Activated T-cell treated with anti-CD3 and anti-CD28 coated beads for 4 hours (primary cell): ENCODE measurements around the gene SLC9A9.
"Not testable (repeated sequence)": the region's sequence is repeated elsewhere in the genome, so short reads cannot be mapped to it uniquely, and the experiment has no call there.

Experiments used
- DNase-seq: peaks from one replicate; pipeline ENCODE4 v3.0.0-alpha.2; 2020

The SLC9A9 gene

DNA sequence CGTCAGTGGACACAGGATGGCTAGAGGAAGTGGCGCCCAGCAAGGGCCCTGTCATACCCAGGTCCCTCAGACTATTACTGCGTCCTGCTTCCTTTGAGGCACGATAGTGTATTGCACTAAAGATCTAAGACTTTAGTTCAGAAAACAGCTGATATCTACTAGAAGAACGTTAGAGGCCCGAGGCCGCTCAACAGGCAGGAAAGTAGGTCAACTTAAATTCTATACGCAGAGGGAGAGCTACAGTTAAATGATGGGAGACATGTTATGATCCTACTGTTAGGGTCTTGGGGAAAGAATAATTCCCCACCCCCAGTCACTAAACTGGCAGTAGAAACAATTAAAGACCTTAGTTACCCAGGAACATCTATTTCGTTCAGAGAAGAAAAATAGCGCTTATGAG, 410.9 kb downstream of the SLC9A9 start:
- no peak for DNase-seq

DNA sequence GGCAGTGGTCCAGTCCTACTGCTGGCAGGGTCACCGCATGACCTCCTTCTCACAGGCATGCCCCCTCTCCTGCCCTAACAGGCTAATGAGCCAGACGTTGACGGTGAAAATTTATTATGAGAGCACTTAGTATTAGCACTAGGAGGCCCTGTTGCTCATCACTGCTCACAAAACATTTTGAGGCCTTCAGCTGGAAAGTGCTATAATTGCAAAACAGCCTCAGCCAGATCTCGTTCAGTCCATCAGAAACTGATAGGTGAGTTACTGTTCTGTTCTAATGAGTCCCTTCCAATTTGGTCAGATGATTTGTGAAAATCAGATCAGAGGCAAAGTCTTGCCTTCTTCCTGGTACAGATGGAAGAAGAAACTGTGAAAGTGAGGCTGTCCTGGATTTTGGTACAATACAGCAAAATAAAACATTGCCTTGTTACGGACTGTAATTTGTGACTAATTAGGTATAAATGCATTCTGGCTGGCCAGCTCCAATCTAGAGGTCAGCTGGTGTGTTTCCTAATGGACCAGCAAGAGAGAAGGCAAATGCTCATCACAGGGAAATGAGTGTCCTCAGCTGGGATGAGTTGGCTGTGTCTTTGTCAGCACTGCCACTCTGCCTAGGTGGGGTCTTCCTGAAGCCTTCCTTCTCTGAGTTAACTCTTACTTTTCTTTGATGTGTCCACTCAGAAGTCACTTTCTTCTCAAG, 411.9 kb downstream of the SLC9A9 start:
- DNase-seq, result no peak

DNA sequence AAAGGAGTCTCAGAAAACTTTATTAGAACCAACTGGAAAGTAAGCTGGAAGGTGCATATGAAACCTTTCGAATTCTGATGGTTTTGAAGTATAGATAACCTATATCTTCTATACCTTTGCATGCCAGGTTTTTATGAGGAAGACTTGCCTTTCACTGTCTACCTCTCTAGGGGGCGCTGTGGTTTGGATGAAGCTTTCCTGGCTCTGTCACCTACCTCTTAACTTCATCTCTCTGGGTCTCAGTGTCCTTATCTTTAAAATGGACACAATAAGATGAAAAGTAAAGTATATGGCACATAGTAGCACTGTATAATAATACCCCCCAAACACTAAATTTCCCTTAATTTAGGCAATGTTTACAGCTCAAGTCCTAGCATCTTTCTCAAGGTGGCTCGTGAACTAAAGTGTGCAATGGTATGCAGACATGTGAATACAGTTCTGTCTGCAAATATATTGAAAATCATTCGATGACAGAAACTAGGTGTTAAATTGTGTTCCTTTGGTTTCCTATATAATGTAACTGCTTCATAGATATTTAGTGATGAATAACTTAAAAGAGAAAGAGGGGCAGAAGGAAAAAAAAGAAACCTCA, 414.4 kb downstream of the SLC9A9 start:
- DNase-seq, result no peak

DNA sequence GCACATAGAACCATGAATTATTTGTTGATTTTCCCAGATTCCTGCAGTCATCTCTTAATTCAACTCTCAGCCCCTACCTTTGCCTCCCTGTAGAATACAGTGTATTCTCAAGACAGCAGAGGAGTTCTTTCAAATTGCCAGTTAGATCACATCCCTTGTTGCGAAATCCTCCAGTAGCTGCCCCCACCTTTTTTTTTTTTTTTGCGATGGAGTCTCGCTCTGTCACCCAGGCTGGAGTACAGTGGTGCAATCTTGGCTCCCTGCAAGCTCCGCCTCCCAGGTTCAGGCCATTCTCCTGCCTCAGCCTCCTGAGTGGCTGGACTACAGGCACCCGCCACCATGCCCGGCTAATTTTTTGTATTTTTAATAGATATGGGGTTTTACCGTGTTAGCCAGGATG, 417.0 kb downstream of the SLC9A9 start:
- DNase-seq, result not testable (repeated sequence)

DNA sequence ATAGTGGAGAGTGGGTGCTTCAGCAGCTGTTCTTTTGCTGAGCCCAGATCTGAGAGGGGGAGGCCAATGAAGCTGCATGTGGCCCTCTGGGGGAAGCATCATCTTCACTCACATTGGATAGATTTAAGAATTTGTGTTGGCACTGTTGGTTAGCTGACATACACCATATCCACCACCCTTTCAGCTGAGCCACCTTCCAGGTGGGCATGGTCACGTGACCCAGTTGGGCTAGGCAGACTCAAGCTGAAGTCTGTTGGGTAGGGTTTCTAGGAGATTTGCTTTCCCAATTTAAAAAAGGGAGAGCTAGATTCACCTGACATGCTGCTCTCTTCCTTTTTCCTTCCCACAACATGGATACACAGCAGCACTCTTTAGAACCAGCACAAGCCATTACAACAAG, 417.7 kb downstream of the SLC9A9 start:
- no peak for DNase-seq

DNA sequence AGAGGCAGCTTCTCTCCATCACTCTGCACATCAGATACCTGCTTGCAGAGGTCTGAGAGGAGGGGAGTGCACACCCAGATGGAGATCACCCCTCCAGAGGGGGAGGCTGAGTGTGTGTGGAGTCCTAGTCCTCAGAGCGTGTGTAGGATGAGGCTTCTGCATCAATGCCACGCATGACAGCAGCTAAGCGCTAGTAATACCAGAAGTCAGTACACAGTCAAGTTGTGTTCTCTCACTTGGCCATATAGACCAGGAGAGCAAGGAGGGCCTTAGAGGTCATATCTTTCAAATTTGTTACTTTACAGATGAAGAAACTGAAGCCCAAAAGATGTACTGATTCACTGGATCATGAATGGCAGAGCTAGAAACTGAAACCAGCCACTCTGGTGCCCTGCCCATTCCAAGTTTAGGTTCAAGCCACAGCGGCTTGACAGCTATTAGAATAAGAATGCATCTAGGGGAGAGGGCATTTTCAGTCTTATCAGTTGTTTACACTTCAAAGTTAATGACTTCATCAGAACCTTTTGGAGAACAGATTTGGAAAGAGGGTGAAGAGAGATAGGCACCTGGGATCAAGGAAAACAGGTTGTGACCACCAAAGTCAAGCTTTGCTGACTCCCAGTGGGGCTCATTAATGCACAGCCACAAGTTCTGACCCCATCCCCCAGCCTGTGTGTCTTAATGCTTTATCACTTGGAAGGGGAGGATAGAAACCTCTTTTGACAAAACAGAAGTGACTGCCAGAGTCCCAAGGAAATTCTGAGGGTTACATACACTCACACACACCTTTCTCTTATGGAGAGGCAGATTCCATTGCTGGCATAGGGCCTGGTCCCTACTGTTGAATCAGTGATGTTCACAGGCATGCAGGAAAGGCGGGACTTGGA, 418.4 kb downstream of the SLC9A9 start:
- no peak for DNase-seq

DNA sequence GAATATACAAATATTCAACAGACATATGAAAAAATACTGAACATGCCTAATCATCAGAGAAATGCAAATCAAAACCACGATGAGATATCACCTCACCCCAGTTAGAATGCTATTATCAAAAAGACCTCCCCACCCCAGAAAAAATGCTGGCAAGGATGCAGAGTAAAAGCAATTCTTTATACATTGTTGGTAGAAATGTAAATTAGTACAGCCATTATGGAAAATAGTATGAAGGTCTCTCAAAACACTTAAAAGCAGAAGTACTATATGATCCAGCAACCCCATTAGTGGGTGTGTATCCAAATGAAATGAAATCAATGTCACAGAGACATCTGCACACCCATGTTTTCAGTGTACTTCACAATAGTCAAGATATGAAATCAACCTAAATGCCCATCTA, 420.0 kb downstream of the SLC9A9 start:
- DNase-seq, result no peak

DNA sequence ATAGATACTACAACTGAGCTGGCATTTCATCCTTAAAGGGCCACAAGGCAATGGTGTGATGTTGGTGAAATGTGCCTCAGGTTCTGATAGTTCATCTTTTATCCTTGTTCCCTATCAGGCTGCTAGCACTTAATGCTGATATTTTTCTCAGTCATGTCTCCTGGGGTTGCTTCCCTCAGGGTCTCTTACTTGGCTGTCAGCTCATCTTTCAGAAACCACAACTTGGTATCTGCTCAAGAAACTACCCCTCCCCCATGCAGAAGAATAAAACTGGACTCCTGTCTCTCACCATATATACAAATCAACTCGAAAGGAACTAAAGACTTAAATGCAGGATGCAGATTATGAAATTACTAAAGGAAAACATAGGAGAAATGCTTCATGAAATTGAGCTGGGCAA, 420.6 kb downstream of the SLC9A9 start:
- DNase-seq, result no peak

DNA sequence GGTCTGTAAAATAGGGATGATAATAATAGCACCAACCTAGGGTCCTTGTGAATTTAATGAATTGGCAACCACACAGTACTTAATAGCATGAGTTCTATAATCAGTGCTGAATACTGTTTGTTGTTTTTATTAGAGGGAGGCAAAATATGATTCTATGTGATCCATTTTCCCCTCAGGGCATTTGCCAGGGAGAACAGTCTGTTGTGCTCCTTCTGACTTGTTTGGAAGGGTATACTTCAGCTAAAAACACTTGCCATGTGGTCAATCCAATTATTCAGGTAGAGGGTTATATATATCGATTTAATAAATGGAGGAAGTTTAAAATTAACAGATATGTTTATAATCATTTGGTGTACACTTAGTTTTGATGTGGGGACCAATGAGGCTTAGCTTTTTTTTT, 423.4 kb downstream of the SLC9A9 start:
- DNase-seq, result no peak

DNA sequence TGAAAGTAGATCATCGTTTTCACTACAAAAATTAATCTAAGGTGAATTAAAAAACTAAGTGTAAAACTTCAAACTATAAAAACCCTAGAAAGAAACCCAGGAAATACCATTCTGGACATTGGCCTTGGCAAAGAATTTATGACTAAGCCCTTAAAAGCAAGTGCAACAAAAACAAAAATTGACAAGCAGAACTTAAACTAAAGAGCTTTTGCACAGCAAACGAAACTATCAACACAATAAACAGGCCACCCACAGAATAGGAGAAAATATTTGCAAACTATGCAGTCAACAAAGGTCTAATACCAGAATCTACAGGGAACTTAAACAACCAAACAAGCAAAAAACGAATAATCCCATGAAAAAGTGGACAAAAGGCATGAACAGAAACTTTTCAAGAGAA, 426.7 kb downstream of the SLC9A9 start:
- DNase-seq, result no peak

DNA sequence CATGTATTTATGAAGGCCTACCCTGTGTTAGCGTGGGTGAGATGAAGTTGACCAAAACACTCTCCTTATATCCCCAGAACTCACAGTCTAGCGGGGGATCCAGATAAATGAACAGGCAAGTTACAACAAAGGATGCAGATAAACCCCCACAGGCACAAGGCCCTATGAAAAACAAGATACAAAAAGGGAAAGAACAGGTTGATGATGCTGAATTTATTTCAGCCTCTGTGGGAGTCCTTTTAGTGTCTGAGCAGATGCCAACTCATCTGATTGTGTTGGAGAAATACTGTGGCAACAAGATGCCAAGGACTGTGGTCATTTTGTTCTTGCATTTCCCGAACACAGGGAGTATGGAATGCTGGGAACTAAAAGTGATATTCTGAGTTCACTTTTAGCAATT, 428.7 kb downstream of the SLC9A9 start:
- DNase-seq, result no peak

DNA sequence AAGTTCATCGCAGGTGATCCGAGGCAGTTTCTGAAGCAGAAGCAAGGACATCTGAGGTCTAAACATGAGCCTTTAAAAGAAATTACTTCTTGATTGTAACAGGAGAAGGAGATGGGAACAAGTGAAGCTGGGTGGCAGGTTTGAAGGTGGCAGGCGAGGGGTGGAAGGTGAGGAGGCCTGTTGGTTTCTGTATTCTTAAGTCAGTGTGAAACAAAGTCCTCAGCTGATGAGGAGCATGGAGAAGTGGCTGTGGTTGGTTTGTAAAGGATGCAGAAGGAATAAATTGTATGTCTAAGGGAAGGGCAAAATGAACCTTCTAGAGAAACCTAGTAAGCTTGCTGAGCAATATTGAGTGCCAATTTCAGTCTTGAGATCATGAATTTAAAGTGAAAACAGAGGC, 429.9 kb downstream of the SLC9A9 start:
- DNase-seq, result no peak

DNA sequence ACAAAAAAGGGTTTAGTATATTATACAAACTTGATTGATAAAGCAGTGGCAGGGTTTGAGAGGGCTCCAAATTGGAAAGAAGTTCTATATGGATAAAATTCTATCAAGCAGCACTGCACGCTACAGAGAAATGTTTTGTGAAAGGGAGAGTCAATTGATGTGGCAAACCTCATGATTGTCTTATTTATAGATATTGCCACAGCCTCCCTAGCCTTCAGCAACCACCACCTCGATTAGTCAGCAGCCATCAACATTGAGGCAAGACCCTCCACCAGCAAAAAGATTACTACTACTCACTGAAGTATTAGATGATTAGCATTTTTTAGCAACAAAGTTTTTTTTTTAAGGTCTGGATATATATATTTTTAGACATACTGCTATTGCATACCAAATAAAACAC, 432.0 kb downstream of the SLC9A9 start:
- no peak for DNase-seq

DNA sequence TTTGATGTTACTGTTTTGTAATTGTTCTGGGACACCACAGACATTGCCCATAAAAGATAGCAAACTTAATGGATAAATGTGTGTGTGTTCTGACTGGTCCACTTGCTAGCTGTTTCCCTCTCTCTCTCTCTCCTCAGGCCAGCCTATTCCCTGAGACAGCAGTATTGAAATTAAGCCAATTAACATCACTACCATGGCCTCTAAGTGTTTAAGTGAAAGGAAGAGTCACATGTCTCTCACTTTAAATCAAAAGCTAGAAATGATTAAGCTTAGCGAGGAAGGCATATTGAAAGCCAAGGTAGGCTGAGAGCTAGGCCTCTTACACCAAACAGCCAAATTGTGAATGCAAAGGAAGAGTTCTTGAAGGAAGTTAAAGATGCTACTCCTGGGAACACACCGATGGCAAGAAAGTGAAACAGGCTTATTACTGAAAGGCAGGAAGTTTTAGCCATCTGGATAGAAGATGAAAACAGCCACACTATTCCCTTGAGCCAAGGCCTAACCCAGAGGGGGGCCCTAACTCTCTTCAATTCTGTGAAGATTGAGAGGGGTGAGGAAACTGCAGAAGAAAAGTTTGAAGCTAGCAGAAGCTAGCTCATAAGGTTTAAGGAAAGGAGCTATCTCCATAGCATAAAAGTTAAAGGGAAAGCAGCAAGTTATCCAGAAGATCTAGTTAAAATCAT, 433.6 kb downstream of the SLC9A9 start:
- DNase-seq, result no peak

DNA sequence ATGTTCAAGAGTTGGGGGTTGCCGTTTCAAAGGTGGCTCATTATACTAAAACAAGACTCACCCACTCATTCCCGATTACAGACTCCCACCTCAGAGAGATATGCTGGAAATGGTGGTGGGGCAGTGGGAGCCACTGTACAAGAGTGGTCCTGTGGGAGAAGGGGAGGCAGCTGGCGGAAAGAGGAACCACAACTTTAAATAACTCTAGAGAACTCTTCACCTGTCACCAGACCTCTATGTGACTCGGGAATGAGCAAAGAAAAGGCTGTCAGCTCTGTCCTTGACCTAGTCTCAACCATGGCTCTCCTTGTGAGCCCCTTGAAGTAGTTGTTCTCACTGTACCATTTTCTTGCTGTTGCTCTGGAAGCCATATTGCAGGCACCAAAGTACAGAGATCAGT, 434.9 kb downstream of the SLC9A9 start:
- DNase-seq, result no peak

DNA sequence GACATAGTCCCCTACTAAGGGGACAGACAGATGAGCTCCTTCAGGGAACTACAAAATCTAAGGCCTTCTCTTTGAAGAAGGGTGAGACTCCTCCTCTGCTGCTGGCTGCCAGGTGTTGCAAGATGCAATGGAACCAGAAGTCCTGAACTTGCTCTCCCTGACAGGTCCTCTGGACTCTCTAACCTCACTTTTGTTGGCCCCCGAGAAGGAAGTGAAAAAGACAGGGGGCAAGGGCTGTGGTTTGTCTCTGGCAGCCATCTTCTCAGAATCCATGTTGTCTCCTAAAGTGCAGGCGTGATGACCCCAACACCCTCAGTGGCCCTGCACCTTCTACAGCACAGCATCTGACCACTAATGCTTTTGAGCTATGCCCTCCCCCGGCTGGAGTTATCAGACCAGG, 436.2 kb downstream of the SLC9A9 start:
- DNase-seq, result no peak

DNA sequence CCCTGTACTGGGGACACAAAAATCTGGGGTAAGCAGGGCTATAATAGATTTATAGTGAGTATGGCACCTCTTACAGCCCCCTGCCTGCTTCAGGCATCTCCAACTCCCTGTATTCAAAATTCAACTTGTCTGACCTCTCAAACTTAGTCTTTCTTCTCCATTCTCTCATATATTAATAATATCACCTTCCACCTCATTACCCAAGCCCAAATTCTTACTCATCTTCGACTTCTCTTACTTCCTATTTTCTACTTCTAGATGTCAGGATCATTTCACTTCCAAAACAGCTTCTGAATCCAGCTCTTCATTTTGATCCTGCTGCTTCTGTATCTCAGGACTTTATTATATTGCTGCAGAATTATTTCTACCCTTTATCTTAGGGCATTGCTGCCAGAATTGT, 438.0 kb downstream of the SLC9A9 start:
- DNase-seq, result no peak

DNA sequence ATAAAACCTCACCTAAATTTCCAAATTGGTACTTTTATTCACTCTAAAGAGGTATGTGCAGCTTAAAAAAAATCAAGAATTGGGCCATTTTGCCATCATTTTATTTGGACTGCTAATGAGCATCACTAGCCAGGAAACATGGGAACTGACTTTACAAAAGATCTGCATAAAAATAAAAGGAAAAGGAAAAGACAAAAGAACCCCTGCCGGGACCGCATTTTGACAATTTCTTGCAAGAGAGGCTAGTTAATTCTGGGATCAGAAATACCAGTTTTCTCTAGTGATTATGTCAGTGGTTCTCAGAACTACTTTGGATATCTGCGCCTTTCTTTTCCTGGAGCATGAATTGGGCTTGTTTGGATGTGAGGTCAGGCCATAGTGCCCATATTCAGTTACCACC, 439.5 kb downstream of the SLC9A9 start:
- DNase-seq, result no peak

DNA sequence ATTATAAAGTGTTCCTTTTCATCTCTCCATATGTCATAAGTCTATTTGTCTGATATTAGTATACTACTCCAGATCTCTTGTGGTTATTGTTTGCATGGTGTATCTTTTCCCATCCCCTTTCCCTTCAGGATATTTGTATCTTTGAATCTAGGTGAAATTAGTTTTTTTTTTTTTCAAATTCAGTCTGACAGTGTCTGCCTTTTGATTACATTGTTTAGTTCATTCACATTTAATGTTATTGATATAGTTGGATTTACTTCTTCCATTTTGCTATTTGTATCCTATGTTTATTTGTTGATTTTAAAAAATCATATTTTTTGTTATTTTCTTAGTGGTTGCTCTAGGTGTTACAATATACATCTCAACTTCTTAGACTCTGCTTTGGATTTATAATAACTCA, 445.7 kb downstream of the SLC9A9 start:
- no peak for DNase-seq

DNA sequence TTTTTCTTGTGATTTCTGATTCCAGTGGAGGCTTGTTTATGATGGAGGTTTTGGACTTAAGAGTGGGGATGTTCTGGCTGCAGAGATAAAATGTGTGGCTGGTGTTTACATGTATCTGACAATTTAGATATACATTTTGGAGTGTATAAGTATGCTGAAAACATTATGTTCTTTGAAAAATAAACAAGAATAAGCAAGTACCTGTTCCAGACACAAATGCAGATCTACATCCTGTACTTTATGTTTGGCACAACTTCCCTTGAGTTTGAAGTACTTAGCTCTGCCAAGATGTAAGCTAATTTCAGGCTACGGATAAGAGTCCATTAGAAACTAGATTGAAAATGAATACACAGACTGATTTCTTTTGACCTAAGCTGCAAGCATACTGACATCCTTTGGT, 451.5 kb downstream of the SLC9A9 start:
- DNase-seq, result no peak

DNA sequence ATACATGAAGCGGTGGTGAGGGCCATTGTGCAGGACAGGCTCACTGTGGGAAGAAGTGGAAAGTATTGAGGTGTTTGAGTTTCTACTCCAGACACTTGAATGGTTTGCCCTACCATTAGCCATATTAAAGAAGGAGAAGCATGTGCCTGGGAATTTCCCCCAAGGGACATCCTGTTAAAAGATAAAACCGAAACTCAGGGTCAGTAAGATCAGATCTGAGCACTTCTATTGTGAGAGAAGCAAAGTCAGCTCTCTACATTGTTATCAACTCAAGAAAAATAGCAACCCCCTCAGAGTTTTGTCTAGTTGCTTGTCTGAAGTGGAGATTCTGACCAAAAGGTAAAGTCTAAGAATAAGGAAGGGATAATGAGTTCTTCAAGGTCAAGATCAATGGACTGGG, 458.9 kb downstream of the SLC9A9 start:
- DNase-seq, result no peak

DNA sequence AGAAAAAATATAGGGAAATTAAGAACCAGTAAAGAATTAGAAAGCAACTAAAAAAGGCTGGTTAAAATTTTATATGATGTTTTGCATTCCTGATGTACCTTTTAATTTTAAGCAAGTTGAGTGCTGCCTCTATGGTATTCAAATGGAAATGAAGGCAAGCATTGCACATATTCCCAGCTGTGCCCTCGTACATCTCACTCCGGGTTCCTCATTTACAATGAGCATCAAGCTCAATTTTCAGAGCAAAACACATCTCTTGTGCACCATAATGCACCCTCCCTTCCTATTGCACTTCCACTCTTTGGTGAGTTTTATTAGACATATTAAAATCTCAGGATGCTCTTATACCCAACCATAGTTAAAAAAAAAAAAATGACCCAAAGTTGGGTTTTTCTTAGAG, 460.8 kb downstream of the SLC9A9 start:
- no peak for DNase-seq

DNA sequence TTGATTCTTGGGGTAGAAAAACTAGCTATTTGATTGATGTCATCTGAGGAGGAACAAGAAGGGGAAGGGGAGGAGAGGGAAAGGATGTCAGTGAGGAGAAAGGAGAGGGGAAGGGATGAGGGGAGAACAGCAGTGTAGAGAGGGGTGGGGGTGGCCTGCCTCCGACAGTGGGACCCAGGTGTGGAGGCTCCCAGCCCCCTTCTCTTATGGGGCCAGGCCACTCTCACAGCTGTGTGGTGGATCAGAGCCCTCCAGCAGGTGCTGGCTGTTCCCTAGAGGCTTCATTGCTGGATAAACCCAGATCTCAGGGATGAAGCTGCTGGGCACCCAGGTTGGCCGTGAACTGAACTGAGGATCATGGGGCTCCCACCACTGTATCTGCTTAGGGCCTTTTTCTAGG, 464.2 kb downstream of the SLC9A9 start:
- no peak for DNase-seq

DNA sequence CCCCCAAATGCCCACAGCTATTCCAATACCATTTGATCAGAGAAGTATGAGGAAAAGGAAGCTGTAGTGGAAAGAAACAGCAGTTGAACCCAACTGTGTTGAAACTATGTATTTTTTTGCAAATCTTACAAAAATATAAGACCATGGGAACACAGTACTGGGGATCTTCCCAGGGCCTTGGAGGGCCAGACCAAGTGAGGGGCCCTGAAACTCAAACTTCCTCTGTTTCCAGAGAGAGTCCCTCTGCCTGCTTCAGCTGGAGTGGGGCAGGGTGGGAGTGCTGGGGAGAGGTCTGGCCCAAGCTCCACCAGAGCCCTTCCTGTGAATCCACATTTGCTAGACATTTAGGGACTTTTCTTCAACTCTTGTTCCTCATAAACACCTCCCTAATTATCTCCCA, 464.8 kb downstream of the SLC9A9 start:
- no peak for DNase-seq
